ENCODE results near the gene GNB1. TPM values are rescaled to one million over a fixed set of nuclear protein-coding genes. Genes with fewer than 3 reads are reported as not detected.

Gene GNB1
- total and polyA plus RNA-seq, 8 donors = 49.6 to 195 (median 125) TPM

DNA sequence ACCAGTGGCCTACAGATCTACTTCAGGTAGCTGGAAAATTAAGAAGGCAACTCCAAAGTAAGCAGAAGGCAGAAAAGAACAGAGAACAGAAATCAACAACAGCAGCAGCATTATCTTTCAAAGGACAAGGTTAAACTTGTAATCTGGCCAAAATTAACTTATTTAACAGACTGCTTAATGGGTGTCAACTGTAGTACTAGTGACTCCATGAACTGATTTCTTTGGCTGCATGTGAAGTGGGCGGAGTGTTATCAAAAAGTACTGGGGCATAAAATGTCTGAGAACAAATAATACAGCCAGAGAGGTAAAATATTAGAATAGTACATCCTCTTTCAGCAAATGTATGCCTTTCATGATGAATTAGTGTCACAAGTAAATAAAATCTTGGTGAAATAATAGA, 88.0 kb downstream of the GNB1 start:
- WGBS, 5 donors = 41 to 68% (median 64%) methylated on average over 1 of the region's 1 CpG
- Histone ChIP-seq H3K9me3 (no peaks in the 10 kb centered on the region), H3K36me3 (peaks cover 46 to 97% (median 91%) of the 10 kb centered on the region in 4 donors), H3K27ac (no peak overlapping the region), H3K4me3 (no peak overlapping the region), H3K27me3 (no peaks in the 10 kb centered on the region), H3K4me1 (peaks cover 0 to 10% (median 8%) of the 10 kb centered on the region in 4 donors)
- TF ChIP-seq POLR2AphosphoS5 (IDR thresholded peaks at IDR 0.05) (no peak), POLR2A (IDR thresholded peaks at IDR 0.05) (no peak), EP300 (IDR thresholded peaks at IDR 0.05) (no peak)
- TF ChIP-seq, protein P1, sequence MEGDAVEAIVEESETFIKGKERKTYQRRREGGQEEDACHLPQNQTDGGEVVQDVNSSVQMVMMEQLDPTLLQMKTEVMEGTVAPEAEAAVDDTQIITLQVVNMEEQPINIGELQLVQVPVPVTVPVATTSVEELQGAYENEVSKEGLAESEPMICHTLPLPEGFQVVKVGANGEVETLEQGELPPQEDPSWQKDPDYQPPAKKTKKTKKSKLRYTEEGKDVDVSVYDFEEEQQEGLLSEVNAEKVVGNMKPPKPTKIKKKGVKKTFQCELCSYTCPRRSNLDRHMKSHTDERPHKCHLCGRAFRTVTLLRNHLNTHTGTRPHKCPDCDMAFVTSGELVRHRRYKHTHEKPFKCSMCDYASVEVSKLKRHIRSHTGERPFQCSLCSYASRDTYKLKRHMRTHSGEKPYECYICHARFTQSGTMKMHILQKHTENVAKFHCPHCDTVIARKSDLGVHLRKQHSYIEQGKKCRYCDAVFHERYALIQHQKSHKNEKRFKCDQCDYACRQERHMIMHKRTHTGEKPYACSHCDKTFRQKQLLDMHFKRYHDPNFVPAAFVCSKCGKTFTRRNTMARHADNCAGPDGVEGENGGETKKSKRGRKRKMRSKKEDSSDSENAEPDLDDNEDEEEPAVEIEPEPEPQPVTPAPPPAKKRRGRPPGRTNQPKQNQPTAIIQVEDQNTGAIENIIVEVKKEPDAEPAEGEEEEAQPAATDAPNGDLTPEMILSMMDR (IDR thresholded peaks at IDR 0.05) = no peak
- DNase-seq = no peak
- intact Hi-C loops (cut with DNase I; ENCODE audit: low total_unique reads) = no loop called here

DNA sequence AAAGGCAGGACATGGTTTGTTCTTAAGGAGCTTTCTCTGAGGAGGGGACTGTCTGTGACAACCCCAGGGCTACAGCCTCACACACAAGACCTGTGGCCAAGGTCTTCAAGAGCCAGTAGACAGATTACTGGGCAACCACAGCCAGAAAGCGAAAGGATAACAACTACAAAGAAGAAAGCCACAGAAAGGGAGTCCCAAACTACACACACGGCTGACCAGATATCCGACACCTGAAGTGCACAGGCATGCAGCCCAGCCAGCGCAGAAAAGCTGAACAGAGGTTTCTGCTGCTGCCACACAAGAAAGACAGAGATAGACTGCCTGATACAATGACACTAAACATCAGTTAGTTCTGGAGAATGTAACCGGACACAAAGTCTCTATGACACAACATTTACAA, 91.2 kb downstream of the GNB1 start:
- no peak for TF ChIP-seq POLR2A (IDR thresholded peaks at IDR 0.05)
- TF ChIP-seq POLR2AphosphoS5 (IDR thresholded peaks at IDR 0.05) = no peak
- TF ChIP-seq, protein P1 (IDR thresholded peaks at IDR 0.05) = no peak
- TF ChIP-seq EP300 (IDR thresholded peaks at IDR 0.05) = no peak
- Histone ChIP-seq H3K4me3 (no peak overlapping the region), H3K4me1 (peaks cover 0 to 10% (median 9%) of the 10 kb centered on the region in 4 donors), H3K27ac (no peak overlapping the region), H3K36me3 (peaks cover 53 to 100% (median 95%) of the 10 kb centered on the region in 4 donors), H3K9me3 (no peaks in the 10 kb centered on the region), H3K27me3 (no peaks in the 10 kb centered on the region)
- intact Hi-C loops (cut with DNase I; ENCODE audit: low total_unique reads) = no loop called here
- no peak for DNase-seq
- 88 to 95% (median 91%) methylated on average over 5 of the region's 5 CpGs for WGBS, 5 donors

DNA sequence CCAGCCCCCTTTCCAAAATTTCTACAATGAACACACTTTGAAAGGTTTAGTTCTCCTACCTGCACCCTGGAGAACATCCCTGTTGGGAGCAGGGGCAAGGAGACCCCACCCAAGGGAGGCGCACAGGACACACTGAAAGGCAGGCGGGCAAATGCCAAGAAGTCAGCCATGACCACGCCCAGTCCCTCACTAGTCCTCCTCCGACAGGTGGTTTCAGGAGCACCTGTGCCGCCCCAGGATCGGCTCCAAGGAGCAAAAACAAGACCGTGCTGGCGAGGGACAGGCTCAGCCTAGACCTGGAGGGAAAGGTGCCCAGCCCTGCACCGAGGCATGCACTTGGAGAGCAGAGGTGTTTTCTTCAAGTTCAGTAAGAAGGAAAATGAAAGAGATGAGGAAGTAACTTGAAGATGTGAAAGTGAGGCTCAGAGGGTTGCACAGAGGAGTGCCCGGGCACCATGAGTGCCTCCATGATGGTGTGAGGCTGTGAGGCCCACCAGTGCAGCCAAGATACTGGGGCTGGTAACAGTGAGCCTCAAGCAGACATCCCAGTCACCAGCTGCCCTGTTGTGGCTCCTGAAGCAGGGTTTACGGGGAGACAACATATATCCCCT, 93.1 kb downstream of the GNB1 start:
- DNase-seq = peak in 1 of 2 donors; percentile 43
- Histone ChIP-seq H3K4me1 (peaks cover 0 to 4% (median 3%) of the 10 kb centered on the region in 4 donors), H3K9me3 (no peaks in the 10 kb centered on the region), H3K36me3 (peaks cover 53 to 100% (median 95%) of the 10 kb centered on the region in 4 donors), H3K27me3 (no peaks in the 10 kb centered on the region), H3K4me3 (no peak overlapping the region), H3K27ac (peak overlapping the region in 1 of 5 donors; percentile 33)
- intact Hi-C loops (cut with DNase I; ENCODE audit: low total_unique reads) = no loop called here
- WGBS, 5 donors = 64 to 85% (median 77%) methylated on average over 10 to 11 of the region's 11 CpGs
- TF ChIP-seq POLR2A (IDR thresholded peaks at IDR 0.05) (no peak), POLR2AphosphoS5 (IDR thresholded peaks at IDR 0.05) (no peak), EP300 (IDR thresholded peaks at IDR 0.05) (no peak)
- TF ChIP-seq, protein P1 (IDR thresholded peaks at IDR 0.05) = no peak

DNA sequence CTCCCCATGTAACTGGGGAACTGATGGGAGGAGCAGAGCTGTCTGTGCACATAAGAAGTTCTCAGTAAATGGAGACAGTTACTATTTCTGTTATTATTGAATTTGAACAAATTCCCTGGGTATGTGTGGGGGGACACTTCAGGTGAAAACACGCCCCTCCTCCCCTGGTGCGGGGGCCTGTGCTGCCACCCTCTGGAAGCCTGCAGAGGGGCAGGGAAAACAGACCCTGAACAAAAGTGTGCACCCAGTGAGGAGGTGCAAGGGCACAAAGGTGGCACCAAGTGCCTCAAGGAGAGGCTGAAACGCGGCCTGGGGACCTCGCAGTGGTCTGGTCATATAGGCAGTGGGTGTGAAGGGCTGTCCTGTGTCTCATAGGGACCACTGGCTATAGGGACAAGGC, 94.4 kb downstream of the GNB1 start:
- H3K27me3 ChIP-seq = no peaks in the 10 kb centered on the region
- TF ChIP-seq POLR2AphosphoS5 (IDR thresholded peaks at IDR 0.05) (no peak), EP300 (IDR thresholded peaks at IDR 0.05) (no peak), POLR2A (IDR thresholded peaks at IDR 0.05) (no peak)
- TF ChIP-seq, protein P1 (IDR thresholded peaks at IDR 0.05) = no peak
- H3K27ac ChIP-seq = no peak overlapping the region
- peaks cover 0 to 4% (median 0%) of the 10 kb centered on the region in 4 donors for H3K4me1 ChIP-seq
- H3K36me3 ChIP-seq = peaks cover 64 to 100% (median 95%) of the 10 kb centered on the region in 4 donors
- 83 to 93% (median 86%) methylated on average over 5 of the region's 5 CpGs for WGBS, 5 donors
- H3K9me3 ChIP-seq = no peaks in the 10 kb centered on the region
- no peak overlapping the region for H3K4me3 ChIP-seq
- DNase-seq = no peak
- intact Hi-C loops (cut with DNase I; ENCODE audit: low total_unique reads) = no loop called here
